ENCODE results near the gene ATP6V0A4.

Gene ATP6V0A4

DNA sequence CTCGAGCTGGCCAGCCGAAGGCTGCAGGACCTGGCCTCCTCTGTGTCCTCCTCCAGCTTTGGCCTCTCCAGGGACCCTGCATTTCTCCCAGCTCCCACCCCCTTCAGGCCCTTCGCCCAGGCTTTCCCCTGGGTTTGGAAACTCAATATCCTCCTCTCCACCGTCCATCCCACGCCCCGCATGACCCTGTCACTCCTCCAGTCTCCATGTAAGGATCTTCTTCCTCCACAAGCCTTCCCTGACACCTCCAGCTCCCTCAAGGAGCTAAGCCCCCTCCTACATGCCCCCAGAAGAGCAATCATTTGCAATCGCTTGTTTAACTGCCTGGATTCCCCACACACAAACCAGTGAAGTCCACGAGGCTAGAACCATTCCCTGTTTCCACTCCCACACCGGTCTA is 24.8 kb downstream of the ATP6V0A4 start:
- TF ChIP-seq TAF1 (IDR thresholded peaks at IDR 0.05; ENCODE audit: borderline replicate concordance, insufficient read depth, low read length): no peak
- no peak for TF ChIP-seq FOXP2 (optimal IDR thresholded peaks at IDR 0.05; ENCODE audit: borderline replicate concordance, extremely low read depth, extremely low read length, insufficient read depth)
- no peak for TF ChIP-seq SIN3A (IDR thresholded peaks at IDR 0.05; ENCODE audit: borderline replicate concordance, insufficient read depth, low read length)

DNA sequence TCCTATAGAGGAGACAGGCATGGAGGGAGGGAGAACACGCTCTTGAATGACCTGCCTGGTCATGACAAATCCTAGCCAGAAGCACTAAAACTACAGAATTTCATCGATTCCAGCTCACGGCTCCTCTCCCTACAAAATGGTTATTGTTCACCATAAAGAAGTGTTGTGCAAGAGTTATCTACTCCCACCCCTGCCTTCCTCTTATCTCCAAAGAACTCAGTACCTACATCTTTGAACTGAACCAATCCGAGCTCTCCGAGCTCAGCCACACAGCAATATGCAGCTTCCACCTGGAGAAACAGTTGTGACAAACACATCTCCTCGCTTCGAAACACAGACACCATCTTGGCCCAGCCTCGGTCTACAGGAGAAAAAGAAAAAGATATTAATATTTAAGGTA is 27.1 kb downstream of the ATP6V0A4 start:
- TF ChIP-seq, protein P1, sequence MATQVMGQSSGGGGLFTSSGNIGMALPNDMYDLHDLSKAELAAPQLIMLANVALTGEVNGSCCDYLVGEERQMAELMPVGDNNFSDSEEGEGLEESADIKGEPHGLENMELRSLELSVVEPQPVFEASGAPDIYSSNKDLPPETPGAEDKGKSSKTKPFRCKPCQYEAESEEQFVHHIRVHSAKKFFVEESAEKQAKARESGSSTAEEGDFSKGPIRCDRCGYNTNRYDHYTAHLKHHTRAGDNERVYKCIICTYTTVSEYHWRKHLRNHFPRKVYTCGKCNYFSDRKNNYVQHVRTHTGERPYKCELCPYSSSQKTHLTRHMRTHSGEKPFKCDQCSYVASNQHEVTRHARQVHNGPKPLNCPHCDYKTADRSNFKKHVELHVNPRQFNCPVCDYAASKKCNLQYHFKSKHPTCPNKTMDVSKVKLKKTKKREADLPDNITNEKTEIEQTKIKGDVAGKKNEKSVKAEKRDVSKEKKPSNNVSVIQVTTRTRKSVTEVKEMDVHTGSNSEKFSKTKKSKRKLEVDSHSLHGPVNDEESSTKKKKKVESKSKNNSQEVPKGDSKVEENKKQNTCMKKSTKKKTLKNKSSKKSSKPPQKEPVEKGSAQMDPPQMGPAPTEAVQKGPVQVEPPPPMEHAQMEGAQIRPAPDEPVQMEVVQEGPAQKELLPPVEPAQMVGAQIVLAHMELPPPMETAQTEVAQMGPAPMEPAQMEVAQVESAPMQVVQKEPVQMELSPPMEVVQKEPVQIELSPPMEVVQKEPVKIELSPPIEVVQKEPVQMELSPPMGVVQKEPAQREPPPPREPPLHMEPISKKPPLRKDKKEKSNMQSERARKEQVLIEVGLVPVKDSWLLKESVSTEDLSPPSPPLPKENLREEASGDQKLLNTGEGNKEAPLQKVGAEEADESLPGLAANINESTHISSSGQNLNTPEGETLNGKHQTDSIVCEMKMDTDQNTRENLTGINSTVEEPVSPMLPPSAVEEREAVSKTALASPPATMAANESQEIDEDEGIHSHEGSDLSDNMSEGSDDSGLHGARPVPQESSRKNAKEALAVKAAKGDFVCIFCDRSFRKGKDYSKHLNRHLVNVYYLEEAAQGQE (IDR thresholded peaks at IDR 0.05; ENCODE audit: insufficient read depth in 1 of 2, low read depth in 2 of 2, low read length in 2 of 2): no peak

DNA sequence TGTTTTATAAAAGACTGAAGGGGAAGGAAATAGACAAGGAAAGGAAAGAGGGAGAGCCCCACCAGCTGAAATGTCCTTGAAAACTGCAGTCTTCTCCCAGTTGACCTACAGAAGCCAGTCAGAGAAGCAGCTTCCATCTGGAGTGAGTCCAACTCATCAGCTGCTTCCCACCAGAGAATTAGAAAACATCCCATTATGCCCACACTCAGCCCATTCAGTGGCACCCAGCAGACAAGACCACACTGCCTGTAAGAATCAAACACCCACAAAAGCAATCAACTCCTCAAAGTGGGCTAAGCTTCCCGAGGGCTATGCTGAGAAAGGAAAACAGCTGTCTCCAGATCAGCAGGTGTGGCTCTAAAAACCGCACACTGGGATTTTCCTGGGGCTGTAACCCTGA is 29.8 kb downstream of the ATP6V0A4 start:
- no peak for TF ChIP-seq SIN3A (IDR thresholded peaks at IDR 0.05; ENCODE audit: borderline replicate concordance, insufficient read depth, low read length)
- TF ChIP-seq TAF1 (IDR thresholded peaks at IDR 0.05; ENCODE audit: borderline replicate concordance, insufficient read depth, low read length): no peak
- no peak for TF ChIP-seq POLR2AphosphoS5 (IDR thresholded peaks at IDR 0.05; ENCODE audit: low read depth, low read length)
- TF ChIP-seq, protein P1 (IDR thresholded peaks at IDR 0.05; ENCODE audit: insufficient read depth in 1 of 2, low read depth in 2 of 2, low read length in 2 of 2): no peak

DNA sequence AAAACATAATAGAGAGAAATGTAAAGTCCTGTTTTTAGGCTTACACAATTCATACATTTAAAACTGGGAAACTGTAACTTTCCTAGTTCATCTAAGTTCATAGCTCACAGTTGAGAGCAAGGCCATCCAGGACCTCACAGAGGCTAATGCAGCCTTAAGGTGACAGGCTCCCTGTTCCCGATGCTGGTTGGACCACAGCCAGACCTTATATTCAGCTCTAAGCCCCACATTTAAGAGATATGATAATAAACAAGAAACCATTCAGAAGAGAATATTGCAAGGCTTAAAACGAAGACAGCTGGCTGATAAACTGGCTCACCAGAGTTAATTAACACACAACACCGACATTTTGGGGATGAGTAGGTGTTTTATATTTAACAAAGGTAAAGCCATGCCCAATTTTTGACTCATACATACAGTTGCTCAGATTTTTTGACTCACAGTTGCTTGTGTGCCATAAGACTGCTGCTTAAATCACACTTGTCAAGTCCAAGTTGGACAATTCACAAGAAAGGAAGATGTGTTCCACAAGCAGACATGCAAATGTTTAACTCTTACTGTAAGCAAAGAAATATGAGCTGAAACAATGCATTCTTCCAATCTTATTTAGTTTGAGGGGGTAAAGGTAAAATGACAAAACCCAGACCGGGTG is 41.3 kb downstream of the ATP6V0A4 start:
- TF ChIP-seq TAF1 (IDR thresholded peaks at IDR 0.05; ENCODE audit: borderline replicate concordance, insufficient read depth, low read length) (no peak), FOXP2 (optimal IDR thresholded peaks at IDR 0.05; ENCODE audit: borderline replicate concordance, extremely low read depth, extremely low read length, insufficient read depth) (no peak)
- TF ChIP-seq, protein P1 (IDR thresholded peaks at IDR 0.05; ENCODE audit: insufficient read depth in 1 of 2, low read depth in 2 of 2, low read length in 2 of 2): no peak

DNA sequence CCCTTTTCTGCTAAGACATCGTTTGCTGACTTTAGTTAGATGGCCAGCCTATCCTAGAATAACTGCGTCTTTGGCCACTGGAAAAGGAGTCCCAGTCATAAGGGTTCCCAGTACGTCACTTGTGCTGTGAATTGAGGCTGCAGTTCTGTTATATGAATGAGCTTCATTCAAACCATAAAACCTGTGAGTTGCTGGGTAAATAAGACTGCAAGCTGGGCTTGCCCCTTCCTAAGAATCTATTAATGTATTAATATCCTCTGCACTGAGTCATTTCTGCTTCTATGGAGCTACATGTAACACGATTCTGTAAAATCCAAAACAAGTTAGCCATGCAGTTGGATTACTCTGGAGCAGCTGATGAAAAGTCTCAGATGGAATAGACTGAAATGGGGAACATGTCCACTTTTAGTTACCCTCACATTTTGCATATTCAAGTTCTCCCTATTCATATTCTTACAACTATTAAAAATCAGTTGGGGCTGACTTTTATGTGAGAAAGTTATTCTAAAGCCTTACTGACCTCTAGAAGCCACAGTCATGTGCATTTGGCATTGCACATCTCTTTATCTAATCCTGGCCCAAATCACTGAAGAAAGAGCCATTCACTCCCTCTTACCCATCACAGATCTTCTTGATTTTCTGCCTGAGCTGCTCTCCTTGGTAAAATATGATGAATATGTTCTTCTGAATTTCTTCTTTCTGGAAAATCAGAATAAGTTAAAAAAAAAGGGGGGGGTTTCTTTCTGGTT is 42.0 kb downstream of the ATP6V0A4 start:
- TF ChIP-seq SIN3A (IDR thresholded peaks at IDR 0.05; ENCODE audit: borderline replicate concordance, insufficient read depth, low read length): no peak
- TF ChIP-seq FOXP2 (optimal IDR thresholded peaks at IDR 0.05; ENCODE audit: borderline replicate concordance, extremely low read depth, extremely low read length, insufficient read depth): no peak
- TF ChIP-seq, protein P1 (IDR thresholded peaks at IDR 0.05; ENCODE audit: insufficient read depth in 1 of 2, low read depth in 2 of 2, low read length in 2 of 2): no peak
- no peak for TF ChIP-seq TAF1 (IDR thresholded peaks at IDR 0.05; ENCODE audit: borderline replicate concordance, insufficient read depth, low read length)
- no peak for TF ChIP-seq POLR2AphosphoS5 (IDR thresholded peaks at IDR 0.05; ENCODE audit: low read depth, low read length)
